Osteoblast (primary cell): ENCODE measurements around the gene KDM7A. TPM values are rescaled to one million over a fixed set of nuclear protein-coding genes. Genes with fewer than 3 reads are reported as not detected.

Source experiments
- DNase-seq: peaks from one replicate; pipeline ENCODE4 v3.0.0; 2011; ENCODE audit warnings: low spot score, mixed read lengths; ENCODE audit not compliant: insufficient read length; ENCODE audit errors: missing footprints
- H2AFZ ChIP-seq: 2 replicates; pipeline ENCODE4 v1.6.0; 2011; ENCODE audit warnings: mild to moderate bottlenecking, low read length
- H3K27ac ChIP-seq: 2 replicates; pipeline ENCODE4 v1.5.1; 2011; ENCODE audit warnings: mild to moderate bottlenecking, low read depth, low read length, moderate library complexity
- H3K27me3 ChIP-seq: 2 replicates; pipeline ENCODE4 v1.6.0; 2012; ENCODE audit warnings: mild to moderate bottlenecking, control low read depth, inconsistent platforms, low read length, moderate library complexity; ENCODE audit not compliant: insufficient read depth
- H3K36me3 ChIP-seq: 2 replicates; pipeline ENCODE4 v1.5.1; 2011; ENCODE audit warnings: mild to moderate bottlenecking, low read length, control low read depth, moderate library complexity; ENCODE audit not compliant: insufficient read depth
- H3K4me1 ChIP-seq: 2 replicates; pipeline ENCODE4 v1.5.1; 2011; ENCODE audit warnings: mild to moderate bottlenecking, low read length, control low read depth, moderate library complexity; ENCODE audit not compliant: insufficient read depth
- H3K4me2 ChIP-seq: 2 replicates; pipeline ENCODE4 v1.6.0; 2011; ENCODE audit warnings: mild to moderate bottlenecking, low read length; ENCODE audit not compliant: insufficient read depth
- H3K4me3 ChIP-seq: fragments of 200-600 bp; sonication (generic); 3 replicates; pipeline ENCODE4 v1.5.1; 2012; ENCODE audit warnings: mild to moderate bottlenecking, low read length, inconsistent platforms; ENCODE audit not compliant: insufficient read depth
- H3K79me2 ChIP-seq: 2 replicates; pipeline ENCODE4 v1.6.0; 2012; ENCODE audit warnings: mild to moderate bottlenecking, low read length, control low read depth, inconsistent platforms; ENCODE audit not compliant: insufficient read depth
- H3K9me3 ChIP-seq: 2 replicates; pipeline ENCODE4 v1.5.1; 2011; ENCODE audit warnings: low read depth, low read length, control low read depth
- H4K20me1 ChIP-seq: 2 replicates; pipeline ENCODE4 v1.6.0; 2012; ENCODE audit warnings: mild to moderate bottlenecking, low read length, control low read depth; ENCODE audit not compliant: insufficient read depth
- total RNA-seq: library from RNA; depleted of rRNA; stranded (reverse); fragments of >200 nt; gene quantifications from 2 replicates; pipeline ENCODE4 v1.2.3, GENCODE V29; 2012
- TF ChIP-seq, protein P1 (sequence below): IDR thresholded peaks from 2 replicates; pipeline ENCODE4 v1.5.1; 2011; ENCODE audit warnings: mild to moderate bottlenecking, low read depth, low read length, moderate library complexity; ENCODE audit errors: extremely low read depth

The KDM7A gene
- total RNA-seq, 1 donor: 13.4 TPM

DNA sequence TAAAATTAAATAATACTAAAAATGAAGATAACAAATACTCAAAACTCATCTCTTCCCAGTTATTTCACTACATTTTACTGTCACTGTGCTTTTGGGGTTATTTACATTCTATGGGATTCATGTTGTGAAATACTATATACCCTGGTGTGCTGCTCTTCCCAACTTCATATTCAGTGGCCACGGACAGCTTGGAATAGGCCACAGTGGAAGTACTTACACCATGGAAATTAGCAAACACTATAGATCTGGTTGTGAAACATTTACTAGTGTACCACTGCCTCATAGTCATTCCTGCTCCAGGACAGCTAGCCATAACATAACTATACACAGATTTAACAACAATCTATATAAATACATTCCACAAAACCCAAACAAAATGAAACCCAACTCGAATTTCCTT, 21.2 kb upstream of the KDM7A start:
- Histone ChIP-seq H3K4me1 (peaks cover 14% of the 10 kb centered on the region), H3K27ac (no peak overlapping the region), H3K9me3 (no peaks in the 10 kb centered on the region), H2AFZ (no peak overlapping the region), H3K36me3 (no peaks in the 10 kb centered on the region), H3K4me2 (no peak overlapping the region), H4K20me1 (no peaks in the 10 kb centered on the region), H3K4me3 (no peak overlapping the region), H3K27me3 (no peaks in the 10 kb centered on the region), H3K79me2 (no peaks in the 10 kb centered on the region)
- no peak for DNase-seq
- TF ChIP-seq, protein P1, sequence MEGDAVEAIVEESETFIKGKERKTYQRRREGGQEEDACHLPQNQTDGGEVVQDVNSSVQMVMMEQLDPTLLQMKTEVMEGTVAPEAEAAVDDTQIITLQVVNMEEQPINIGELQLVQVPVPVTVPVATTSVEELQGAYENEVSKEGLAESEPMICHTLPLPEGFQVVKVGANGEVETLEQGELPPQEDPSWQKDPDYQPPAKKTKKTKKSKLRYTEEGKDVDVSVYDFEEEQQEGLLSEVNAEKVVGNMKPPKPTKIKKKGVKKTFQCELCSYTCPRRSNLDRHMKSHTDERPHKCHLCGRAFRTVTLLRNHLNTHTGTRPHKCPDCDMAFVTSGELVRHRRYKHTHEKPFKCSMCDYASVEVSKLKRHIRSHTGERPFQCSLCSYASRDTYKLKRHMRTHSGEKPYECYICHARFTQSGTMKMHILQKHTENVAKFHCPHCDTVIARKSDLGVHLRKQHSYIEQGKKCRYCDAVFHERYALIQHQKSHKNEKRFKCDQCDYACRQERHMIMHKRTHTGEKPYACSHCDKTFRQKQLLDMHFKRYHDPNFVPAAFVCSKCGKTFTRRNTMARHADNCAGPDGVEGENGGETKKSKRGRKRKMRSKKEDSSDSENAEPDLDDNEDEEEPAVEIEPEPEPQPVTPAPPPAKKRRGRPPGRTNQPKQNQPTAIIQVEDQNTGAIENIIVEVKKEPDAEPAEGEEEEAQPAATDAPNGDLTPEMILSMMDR: no peak

DNA sequence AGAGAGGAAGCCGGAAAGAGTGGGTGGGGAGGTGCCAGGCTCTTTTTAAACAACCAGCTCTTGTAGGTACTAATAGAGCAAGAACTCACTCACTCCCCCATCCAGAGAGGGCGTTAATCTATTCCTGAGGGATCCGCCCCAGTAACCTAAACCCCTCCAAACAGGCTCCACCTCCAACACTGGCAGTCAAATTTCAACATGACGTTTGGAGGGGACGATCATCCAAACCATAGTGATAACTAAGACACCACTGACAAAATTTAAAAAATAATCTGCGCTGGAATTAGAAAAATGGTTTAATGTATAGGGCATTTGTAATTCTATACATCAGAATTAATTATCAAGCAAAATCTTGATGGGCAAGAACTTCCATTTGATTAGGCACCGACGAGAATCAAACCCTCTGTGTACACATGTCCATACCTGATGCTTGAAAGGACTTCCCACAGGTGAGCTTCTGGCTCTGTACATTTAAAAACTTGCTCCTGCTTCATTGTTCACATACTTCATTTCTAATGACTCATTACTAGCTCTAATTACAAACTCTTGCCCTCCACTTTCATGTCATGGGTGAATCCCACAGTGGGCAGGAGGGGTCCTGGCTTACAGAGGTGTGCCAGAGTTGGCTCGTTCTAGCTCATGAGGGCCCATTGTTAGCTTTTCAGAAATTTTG, 20.6 kb upstream of the KDM7A start:
- Histone ChIP-seq H3K79me2 (no peaks in the 10 kb centered on the region), H3K4me3 (no peak overlapping the region), H2AFZ (no peak overlapping the region), H3K36me3 (no peaks in the 10 kb centered on the region), H3K27ac (no peak overlapping the region), H3K9me3 (no peaks in the 10 kb centered on the region), H4K20me1 (no peaks in the 10 kb centered on the region), H3K4me2 (no peak overlapping the region), H3K4me1 (peaks cover 14% of the 10 kb centered on the region), H3K27me3 (no peaks in the 10 kb centered on the region)
- TF ChIP-seq, protein P1: no peak
- no peak for DNase-seq

DNA sequence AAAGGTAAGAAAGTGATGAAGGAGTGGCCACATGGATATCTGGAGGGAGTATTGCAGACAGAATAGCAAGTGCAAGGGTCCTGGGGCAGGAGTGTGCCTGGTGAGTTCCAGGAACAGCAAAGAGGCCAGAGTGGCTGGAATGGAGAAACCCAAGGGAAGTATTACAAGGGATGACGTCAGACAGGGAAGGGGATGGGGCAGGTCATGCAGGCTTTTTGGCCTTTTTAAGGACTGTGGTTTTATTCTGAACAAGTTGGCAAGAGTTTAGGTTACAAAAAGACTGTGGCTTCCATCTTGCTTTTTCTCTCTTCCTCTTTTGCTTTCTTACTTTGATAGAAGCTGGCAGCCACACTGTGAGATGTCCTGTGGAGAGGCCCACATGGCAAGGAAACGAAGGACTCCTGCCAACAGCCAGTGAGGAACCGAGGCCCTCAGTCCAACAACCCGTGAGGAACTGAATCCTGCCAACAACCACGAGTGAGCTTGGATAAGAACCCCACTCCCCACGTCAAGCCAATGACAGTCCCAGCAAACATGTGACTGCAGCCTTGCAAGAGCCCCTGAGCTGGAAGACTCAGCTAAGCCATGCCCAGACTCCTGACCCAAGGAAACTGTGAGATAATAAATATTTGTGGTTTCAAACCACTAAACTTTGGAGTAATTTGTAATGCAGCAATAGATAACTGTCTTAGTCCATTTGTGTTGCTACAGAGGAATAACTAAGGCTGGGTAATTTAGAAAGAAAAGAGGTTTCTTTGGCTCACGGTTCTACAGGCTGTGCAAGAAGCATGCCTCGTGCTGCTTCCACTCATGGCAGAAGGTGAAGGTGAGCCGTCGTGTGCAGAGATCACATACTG, 19.8 kb upstream of the KDM7A start:
- Histone ChIP-seq H3K9me3 (no peaks in the 10 kb centered on the region), H3K27ac (no peak overlapping the region), H3K27me3 (no peaks in the 10 kb centered on the region), H3K4me1 (peaks cover 14% of the 10 kb centered on the region), H3K4me3 (no peak overlapping the region), H3K79me2 (no peaks in the 10 kb centered on the region), H2AFZ (no peak overlapping the region), H3K36me3 (no peaks in the 10 kb centered on the region), H3K4me2 (no peak overlapping the region), H4K20me1 (no peaks in the 10 kb centered on the region)
- no peak for DNase-seq
- TF ChIP-seq, protein P1: no peak

DNA sequence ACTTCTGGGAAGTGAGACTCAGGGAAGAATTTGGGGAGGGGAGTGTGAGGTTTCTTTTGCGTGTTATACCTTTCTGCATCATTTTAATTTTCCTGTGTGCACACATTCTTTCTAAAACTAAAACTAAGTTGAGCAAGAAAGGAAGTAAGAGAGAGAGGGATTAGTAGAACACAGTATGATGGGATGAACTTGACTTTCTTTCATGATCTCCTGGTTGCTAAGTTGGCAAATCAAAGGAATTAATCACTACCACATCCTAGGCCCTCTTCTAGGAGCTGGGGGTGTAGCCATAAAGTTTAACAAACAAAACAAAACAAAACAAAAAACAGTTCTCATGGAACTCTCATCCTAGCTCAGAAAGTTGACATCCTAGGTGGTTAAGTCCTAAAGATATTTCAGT, 19.1 kb upstream of the KDM7A start:
- Histone ChIP-seq H3K27me3 (peaks cover 6% of the 10 kb centered on the region), H3K4me1 (peaks cover 14% of the 10 kb centered on the region)

More for the DNA sequence above, 19.1 kb upstream of the KDM7A start:
- Histone ChIP-seq H3K4me3 (no peak overlapping the region), H3K4me2 (no peak overlapping the region), H2AFZ (no peak overlapping the region), H3K79me2 (no peaks in the 10 kb centered on the region), H3K36me3 (no peaks in the 10 kb centered on the region), H3K9me3 (no peaks in the 10 kb centered on the region), H4K20me1 (no peaks in the 10 kb centered on the region), H3K27ac (no peak overlapping the region)
- no peak for DNase-seq
- TF ChIP-seq, protein P1: no peak
